ENCODE data around the gene PBX4. TPM values are rescaled to one million over a fixed set of nuclear protein-coding genes. Genes with fewer than 3 reads are reported as not detected.

Gene PBX4
- total and polyA plus RNA-seq, 2 experiments from 2014 or later, result 2.6 to 4.1 TPM

DNA sequence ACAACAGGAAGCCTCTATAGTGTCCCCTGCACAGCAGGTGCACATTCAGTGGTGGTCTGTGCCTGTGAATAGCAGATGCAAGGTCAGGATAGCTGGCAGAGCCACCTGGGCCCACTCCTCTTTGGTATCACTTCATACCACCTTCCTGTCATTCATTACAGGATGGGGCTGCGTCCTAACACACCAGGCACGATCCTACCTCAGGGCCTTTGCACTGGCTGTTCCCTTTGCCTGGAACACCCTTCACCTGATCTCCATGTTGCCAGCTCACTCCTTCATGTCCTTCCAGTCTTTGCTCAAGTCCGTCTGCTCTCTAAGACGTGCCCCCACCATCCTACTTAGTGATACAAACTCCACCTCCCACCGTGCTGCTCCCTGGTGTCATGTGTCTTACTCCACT, 14.2 kb upstream of the PBX4 start:
- 0 out of 2 replicates have a peak, but pooled peaks cover 4% of the 10 kb centered on the region for H3F3A ChIP-seq (replicated peaks; ENCODE audit: low read depth)
- H3K4me1 ChIP-seq (ENCODE audit: insufficient read depth), result no peaks in the 10 kb centered on the region
- H3K4me3 ChIP-seq, result no peak overlapping the region
- Mint-ChIP-seq H3K4me1 (peaks cover 2% of the 10 kb centered on the region; the same call in 2 of the 3 replicates), H3K27me3 (ENCODE audit: insufficient read depth, low read depth, poor library complexity) (peaks cover 10% of the 10 kb centered on the region), H3K36me3 (ENCODE audit: low read depth) (peaks cover 21% of the 10 kb centered on the region), H3K4me3 (no peak overlapping the region), H3K27ac (no peak overlapping the region), H3K9me3 (no peaks in the 10 kb centered on the region)
- no peaks in the 10 kb centered on the region for H4K20me1 ChIP-seq (replicated peaks; ENCODE audit: insufficient read depth)
- H3K27me3 ChIP-seq (ENCODE audit: insufficient read depth), result no peaks in the 10 kb centered on the region
- H3K36me3 ChIP-seq (ENCODE audit: insufficient read depth), result no peaks in the 10 kb centered on the region; the same call in 1 of the 2 replicates
- peaks cover under 1% of the 10 kb centered on the region; the same call in 1 of the 2 replicates for H3K79me2 ChIP-seq (replicated peaks; ENCODE audit: insufficient read depth)
- H2AFZ ChIP-seq, result no peak overlapping the region
- ATAC-seq (no peak), DNase-seq (ENCODE audit: low spot score) (no peak)
- H3K27ac ChIP-seq (ENCODE audit: low read depth), result no peak overlapping the region
- TF ChIP-seq ETS1 (IDR thresholded peaks at IDR 0.05) (no peak), EZH2phosphoT487 (IDR thresholded peaks at IDR 0.05; ENCODE audit: unreplicated experiment) (no peak), ZNF114 (CRISPR knock-in tag; IDR thresholded peaks at IDR 0.05) (no peak), CREB1 (CRISPR knock-in tag; IDR thresholded peaks at IDR 0.05; ENCODE audit: low read depth) (no peak), CTCF (conservative IDR thresholded peaks at IDR 0.05; ENCODE audit: low read depth in 2 of 2) (no peak), EZH2 (IDR thresholded peaks at IDR 0.05; ENCODE audit: low read depth, unreplicated experiment) (no peak), STAT1 (IDR thresholded peaks at IDR 0.05; ENCODE audit: unreplicated experiment) (no peak), ZNF331 (CRISPR knock-in tag; IDR thresholded peaks at IDR 0.05; ENCODE audit: low read depth) (no peak), NANOG (IDR thresholded peaks at IDR 0.05; ENCODE audit: borderline replicate concordance) (no peak), JUNB (IDR thresholded peaks at IDR 0.05; ENCODE audit: unreplicated experiment) (no peak), POLR2AphosphoS5 (IDR thresholded peaks at IDR 0.05; ENCODE audit: low read depth) (no peak)
- TF ChIP-seq, protein P1, sequence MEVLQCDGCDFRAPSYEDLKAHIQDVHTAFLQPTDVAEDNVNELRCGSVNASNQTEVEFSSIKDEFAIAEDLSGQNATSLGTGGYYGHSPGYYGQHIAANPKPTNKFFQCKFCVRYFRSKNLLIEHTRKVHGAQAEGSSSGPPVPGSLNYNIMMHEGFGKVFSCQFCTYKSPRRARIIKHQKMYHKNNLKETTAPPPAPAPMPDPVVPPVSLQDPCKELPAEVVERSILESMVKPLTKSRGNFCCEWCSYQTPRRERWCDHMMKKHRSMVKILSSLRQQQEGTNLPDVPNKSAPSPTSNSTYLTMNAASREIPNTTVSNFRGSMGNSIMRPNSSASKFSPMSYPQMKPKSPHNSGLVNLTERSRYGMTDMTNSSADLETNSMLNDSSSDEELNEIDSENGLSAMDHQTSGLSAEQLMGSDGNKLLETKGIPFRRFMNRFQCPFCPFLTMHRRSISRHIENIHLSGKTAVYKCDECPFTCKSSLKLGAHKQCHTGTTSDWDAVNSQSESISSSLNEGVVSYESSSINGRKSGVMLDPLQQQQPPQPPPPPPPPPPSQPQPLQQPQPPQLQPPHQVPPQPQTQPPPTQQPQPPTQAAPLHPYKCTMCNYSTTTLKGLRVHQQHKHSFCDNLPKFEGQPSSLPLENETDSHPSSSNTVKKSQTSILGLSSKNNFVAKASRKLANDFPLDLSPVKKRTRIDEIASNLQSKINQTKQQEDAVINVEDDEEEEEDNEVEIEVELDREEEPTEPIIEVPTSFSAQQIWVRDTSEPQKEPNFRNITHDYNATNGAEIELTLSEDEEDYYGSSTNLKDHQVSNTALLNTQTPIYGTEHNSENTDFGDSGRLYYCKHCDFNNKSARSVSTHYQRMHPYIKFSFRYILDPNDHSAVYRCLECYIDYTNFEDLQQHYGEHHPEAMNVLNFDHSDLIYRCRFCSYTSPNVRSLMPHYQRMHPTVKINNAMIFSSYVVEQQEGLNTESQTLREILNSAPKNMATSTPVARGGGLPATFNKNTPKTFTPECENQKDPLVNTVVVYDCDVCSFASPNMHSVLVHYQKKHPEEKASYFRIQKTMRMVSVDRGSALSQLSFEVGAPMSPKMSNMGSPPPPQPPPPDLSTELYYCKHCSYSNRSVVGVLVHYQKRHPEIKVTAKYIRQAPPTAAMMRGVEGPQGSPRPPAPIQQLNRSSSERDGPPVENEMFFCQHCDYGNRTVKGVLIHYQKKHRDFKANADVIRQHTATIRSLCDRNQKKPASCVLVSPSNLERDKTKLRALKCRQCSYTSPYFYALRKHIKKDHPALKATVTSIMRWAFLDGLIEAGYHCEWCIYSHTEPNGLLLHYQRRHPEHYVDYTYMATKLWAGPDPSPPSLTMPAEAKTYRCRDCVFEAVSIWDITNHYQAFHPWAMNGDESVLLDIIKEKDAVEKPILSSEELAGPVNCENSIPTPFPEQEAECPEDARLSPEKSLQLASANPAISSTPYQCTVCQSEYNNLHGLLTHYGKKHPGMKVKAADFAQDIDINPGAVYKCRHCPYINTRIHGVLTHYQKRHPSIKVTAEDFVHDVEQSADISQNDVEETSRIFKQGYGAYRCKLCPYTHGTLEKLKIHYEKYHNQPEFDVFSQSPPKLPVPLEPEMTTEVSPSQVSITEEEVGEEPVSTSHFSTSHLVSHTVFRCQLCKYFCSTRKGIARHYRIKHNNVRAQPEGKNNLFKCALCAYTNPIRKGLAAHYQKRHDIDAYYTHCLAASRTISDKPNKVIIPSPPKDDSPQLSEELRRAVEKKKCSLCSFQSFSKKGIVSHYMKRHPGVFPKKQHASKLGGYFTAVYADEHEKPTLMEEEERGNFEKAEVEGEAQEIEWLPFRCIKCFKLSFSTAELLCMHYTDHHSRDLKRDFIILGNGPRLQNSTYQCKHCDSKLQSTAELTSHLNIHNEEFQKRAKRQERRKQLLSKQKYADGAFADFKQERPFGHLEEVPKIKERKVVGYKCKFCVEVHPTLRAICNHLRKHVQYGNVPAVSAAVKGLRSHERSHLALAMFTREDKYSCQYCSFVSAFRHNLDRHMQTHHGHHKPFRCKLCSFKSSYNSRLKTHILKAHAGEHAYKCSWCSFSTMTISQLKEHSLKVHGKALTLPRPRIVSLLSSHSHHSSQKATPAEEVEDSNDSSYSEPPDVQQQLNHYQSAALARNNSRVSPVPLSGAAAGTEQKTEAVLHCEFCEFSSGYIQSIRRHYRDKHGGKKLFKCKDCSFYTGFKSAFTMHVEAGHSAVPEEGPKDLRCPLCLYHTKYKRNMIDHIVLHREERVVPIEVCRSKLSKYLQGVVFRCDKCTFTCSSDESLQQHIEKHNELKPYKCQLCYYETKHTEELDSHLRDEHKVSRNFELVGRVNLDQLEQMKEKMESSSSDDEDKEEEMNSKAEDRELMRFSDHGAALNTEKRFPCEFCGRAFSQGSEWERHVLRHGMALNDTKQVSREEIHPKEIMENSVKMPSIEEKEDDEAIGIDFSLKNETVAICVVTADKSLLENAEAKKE (CRISPR knock-in tag; IDR thresholded peaks at IDR 0.05), result no peak
- TF ChIP-seq, protein P2, sequence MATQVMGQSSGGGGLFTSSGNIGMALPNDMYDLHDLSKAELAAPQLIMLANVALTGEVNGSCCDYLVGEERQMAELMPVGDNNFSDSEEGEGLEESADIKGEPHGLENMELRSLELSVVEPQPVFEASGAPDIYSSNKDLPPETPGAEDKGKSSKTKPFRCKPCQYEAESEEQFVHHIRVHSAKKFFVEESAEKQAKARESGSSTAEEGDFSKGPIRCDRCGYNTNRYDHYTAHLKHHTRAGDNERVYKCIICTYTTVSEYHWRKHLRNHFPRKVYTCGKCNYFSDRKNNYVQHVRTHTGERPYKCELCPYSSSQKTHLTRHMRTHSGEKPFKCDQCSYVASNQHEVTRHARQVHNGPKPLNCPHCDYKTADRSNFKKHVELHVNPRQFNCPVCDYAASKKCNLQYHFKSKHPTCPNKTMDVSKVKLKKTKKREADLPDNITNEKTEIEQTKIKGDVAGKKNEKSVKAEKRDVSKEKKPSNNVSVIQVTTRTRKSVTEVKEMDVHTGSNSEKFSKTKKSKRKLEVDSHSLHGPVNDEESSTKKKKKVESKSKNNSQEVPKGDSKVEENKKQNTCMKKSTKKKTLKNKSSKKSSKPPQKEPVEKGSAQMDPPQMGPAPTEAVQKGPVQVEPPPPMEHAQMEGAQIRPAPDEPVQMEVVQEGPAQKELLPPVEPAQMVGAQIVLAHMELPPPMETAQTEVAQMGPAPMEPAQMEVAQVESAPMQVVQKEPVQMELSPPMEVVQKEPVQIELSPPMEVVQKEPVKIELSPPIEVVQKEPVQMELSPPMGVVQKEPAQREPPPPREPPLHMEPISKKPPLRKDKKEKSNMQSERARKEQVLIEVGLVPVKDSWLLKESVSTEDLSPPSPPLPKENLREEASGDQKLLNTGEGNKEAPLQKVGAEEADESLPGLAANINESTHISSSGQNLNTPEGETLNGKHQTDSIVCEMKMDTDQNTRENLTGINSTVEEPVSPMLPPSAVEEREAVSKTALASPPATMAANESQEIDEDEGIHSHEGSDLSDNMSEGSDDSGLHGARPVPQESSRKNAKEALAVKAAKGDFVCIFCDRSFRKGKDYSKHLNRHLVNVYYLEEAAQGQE (IDR thresholded peaks at IDR 0.05; ENCODE audit: unreplicated experiment), result no peak
- no peaks in the 10 kb centered on the region for H3K9me2 ChIP-seq (ENCODE audit: insufficient read depth)
- no peak overlapping the region for H3K4me2 ChIP-seq

Measured in GM23338 (cell line).